ENCODE results near the gene TNK1.

TNK1 gene

GRCh38 chr17:7384489-7385081 lies 3.7 kb downstream of the TNK1 start:
- Histone ChIP-seq H3K4me1 (no peaks in the 10 kb centered on the region), H3K4me3 (ENCODE audit: low read depth, low read length) (peak overlapping the region; percentile 45), H3K27me3 (0 out of 2 replicates have a peak, but pooled peaks cover 3% of the 10 kb centered on the region), H3K36me3 (no peaks in the 10 kb centered on the region), H3K9me3 (no peaks in the 10 kb centered on the region)
- no peak for TF ChIP-seq CTCF (IDR thresholded peaks at IDR 0.05; ENCODE audit: low read depth, low read length)
- no peak for DNase-seq

GRCh38 chr17:7388856-7389255 lies 8.0 kb downstream of the TNK1 start:
- Histone ChIP-seq H3K4me1 (no peaks in the 10 kb centered on the region), H3K36me3 (no peaks in the 10 kb centered on the region), H3K9me3 (no peaks in the 10 kb centered on the region), H3K4me3 (ENCODE audit: low read depth, low read length) (no peak overlapping the region), H3K27me3 (no peaks in the 10 kb centered on the region)
- DNase-seq = no peak
- no peak for TF ChIP-seq CTCF (IDR thresholded peaks at IDR 0.05; ENCODE audit: low read depth, low read length)

- Histone ChIP-seq H3K4me1 (no peaks in the 10 kb centered on the region), H3K9me3 (no peaks in the 10 kb centered on the region), H3K27me3 (no peaks in the 10 kb centered on the region), H3K4me3 (ENCODE audit: low read depth, low read length) (no peak overlapping the region), H3K36me3 (no peaks in the 10 kb centered on the region)
- no peak for TF ChIP-seq CTCF (IDR thresholded peaks at IDR 0.05; ENCODE audit: low read depth, low read length)
- DNase-seq = no peak
Observed at GRCh38 chr17:7389924-7390910, 9.3 kb downstream of the TNK1 start.

GRCh38 chr17:7391307-7391706 lies 10.4 kb downstream of the TNK1 start:
- no peak for DNase-seq
- no peaks in the 10 kb centered on the region for H3K27me3 ChIP-seq
- no peaks in the 10 kb centered on the region for H3K9me3 ChIP-seq
- H3K4me1 ChIP-seq = no peaks in the 10 kb centered on the region
- TF ChIP-seq CTCF (IDR thresholded peaks at IDR 0.05; ENCODE audit: low read depth, low read length) = no peak
- H3K4me3 ChIP-seq (ENCODE audit: low read depth, low read length) = no peak overlapping the region
- no peaks in the 10 kb centered on the region for H3K36me3 ChIP-seq

- H3K4me1 ChIP-seq = no peaks in the 10 kb centered on the region
- H3K4me3 ChIP-seq (ENCODE audit: low read depth, low read length) = no peak overlapping the region
- no peaks in the 10 kb centered on the region for H3K36me3 ChIP-seq
- H3K9me3 ChIP-seq = no peaks in the 10 kb centered on the region
- no peak for TF ChIP-seq CTCF (IDR thresholded peaks at IDR 0.05; ENCODE audit: low read depth, low read length)
- H3K27me3 ChIP-seq = no peaks in the 10 kb centered on the region
- no peak for DNase-seq
Observed at GRCh38 chr17:7392696-7393612, 12.1 kb downstream of the TNK1 start.
